GM10248 (cell line): ENCODE results near the gene NHS.

Source experiments
- CTCF ChIA-PET: fragments of 300-600 bp; sonication (Branson Sonifier 250); formaldehyde crosslinking; extraction: SDS; loops from one replicate; lab custom pipeline; 2021; ENCODE audit warnings: antibody characterized with exemption; lab: Yijun Ruan, JAX
- POLR2A ChIA-PET: fragments of 350-650 bp; sonication (Branson Sonifier 250); formaldehyde crosslinking; extraction: SDS; loops from one replicate; lab custom pipeline; 2020; ENCODE audit warnings: antibody characterized with exemption; lab: Yijun Ruan, JAX
- DNase-seq: peaks from one replicate; pipeline ENCODE4 v3.0.0; 2012; ENCODE audit errors: extremely low spot score
- TF ChIP-seq, protein P1 (sequence below): IDR thresholded peaks from 2 replicates; pipeline ENCODE4 v1.5.1; 2012; ENCODE audit warnings: mild to moderate bottlenecking, low read depth; ENCODE audit errors: extremely low read depth, missing control alignments, control extremely low read depth

Gene NHS

DNA sequence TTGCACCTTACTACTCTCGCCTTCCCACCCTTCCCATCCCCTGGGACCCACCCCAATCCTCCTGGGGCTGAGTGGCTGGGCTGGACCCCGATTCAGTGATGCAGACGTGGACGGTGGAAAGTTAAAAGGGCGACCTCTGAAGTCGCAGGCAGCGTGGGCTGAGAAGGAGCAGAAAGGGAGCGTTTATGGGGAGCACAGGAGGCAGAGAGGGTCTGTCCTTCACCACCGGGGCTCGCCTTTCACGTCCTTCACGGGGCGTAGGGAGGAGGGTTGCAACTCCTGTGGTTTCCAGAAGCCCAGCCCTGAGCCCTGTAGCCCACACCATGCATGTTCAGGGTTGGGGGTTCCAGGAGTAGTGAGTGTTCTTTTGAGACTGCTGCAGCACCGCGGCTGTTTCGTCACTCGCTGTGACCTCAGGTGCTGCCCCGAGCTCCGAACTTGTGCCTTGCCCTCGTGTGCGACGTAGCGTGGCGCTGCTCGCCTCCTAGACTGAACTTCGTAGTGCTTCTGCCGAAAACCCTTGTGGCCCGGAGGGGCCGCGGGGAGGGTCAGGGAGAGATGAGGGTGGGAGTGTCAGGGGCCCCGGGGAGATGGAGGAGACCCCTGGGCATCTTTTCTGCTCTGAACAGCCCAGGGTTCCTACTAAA is 1.6 kb downstream of the NHS start:
- TF ChIP-seq, protein P1, sequence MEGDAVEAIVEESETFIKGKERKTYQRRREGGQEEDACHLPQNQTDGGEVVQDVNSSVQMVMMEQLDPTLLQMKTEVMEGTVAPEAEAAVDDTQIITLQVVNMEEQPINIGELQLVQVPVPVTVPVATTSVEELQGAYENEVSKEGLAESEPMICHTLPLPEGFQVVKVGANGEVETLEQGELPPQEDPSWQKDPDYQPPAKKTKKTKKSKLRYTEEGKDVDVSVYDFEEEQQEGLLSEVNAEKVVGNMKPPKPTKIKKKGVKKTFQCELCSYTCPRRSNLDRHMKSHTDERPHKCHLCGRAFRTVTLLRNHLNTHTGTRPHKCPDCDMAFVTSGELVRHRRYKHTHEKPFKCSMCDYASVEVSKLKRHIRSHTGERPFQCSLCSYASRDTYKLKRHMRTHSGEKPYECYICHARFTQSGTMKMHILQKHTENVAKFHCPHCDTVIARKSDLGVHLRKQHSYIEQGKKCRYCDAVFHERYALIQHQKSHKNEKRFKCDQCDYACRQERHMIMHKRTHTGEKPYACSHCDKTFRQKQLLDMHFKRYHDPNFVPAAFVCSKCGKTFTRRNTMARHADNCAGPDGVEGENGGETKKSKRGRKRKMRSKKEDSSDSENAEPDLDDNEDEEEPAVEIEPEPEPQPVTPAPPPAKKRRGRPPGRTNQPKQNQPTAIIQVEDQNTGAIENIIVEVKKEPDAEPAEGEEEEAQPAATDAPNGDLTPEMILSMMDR: no peak
- ChIA-PET POLR2A (no interaction called here), CTCF (no interaction called here)
- no peak for DNase-seq

DNA sequence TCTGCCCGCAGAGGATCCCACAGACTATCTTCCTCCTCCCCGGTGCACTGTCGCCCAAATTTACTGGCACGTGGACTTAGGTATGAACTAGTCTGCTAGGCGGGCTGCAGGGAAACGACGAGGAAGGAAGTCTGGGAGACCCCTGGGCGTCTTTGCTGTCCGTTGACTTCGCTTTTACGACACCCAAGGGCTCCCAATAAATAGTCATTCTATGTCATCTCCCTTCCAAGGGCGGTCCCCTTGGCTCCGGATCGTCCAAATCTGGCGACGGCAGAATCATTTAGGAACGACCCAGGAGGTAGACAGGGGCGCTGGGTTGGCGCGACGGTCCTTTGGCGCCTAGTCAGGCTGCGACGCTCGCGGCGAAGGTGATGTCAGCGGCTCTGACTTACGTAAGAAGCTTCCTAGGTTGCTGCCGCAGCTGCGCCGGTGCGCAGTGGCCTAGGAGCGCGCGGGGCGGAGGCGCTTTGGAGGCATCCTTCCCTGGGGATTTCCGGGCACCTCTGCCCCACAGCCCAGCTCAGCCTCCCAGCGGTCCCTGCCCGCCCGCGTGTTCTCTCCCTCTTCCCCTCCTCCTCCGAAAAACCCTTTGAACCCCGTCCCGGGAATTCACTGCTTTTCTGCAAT is 2.2 kb downstream of the NHS start:
- no peak for DNase-seq
- ChIA-PET POLR2A (no interaction called here), CTCF (no interaction called here)
- TF ChIP-seq, protein P1: no peak

DNA sequence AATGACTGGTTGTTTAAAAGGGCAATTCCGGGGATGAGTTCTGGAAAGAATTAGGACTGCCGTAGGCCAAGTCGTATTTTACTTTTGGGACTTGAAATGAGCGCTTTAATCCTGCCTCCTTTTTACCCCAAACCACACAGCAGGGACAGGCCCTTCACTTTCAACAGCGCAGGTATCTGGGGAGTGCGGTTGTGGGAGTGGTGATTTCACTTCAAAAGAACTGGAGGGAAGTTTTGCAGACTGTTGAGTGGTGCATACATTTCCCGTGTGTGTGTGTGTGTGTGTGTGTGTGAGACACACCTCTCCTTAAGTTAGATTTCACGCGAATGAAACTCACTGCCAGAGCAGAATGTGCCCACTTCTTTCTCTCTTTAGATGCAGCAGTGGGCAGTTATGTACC is 2.8 kb downstream of the NHS start:
- no peak for DNase-seq
- POLR2A ChIA-PET: no interaction called here

DNA sequence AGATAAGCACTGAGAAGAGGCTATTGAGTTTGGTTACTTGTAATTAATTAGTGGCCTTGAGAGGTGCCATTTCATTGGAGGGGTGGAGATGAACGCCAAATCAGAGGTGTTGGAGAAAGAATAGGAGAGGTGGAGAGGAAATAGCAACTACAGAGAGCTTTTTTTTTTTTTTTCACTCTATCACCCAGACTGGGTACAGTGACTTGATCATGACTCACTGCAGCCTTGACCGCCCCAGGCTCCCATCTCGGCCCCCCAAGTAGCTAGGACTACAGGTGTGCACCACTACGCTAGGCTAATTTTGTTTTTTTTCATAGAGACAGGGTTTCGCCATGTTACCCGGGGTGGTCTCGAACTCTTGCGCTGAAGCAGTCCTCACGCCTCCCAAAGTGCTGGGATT is 5.2 kb downstream of the NHS start:
- ChIA-PET POLR2A (no interaction called here), CTCF (no interaction called here)
- TF ChIP-seq, protein P1: no peak
- DNase-seq: no peak

More for the DNA sequence above, 2.8 kb downstream of the NHS start:
- CTCF ChIA-PET: no interaction called here
- TF ChIP-seq, protein P1: no peak

DNA sequence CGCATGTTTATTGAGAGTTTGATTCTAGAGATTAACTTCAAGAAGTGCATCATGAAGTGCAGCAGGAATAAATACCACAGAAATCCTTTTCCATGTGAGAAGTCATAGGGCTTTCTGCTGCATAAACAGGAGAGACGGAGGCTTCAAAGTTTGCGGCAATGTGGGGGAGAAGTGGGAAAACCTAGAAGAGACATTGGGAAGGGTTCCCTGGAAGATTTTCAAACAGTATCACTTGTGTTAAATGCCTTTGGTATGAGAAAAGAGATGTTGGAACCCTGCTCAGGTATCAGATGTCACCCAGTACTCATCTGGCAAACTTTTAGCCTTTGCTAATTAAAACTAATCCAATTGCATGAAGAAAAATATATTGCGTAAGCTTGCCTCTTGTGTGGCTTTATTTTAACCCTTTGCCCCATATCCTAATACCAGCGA is 15.4 kb downstream of the NHS start:
- DNase-seq: no peak
- TF ChIP-seq, protein P1: no peak
- ChIA-PET POLR2A (no interaction called here), CTCF (no interaction called here)

DNA sequence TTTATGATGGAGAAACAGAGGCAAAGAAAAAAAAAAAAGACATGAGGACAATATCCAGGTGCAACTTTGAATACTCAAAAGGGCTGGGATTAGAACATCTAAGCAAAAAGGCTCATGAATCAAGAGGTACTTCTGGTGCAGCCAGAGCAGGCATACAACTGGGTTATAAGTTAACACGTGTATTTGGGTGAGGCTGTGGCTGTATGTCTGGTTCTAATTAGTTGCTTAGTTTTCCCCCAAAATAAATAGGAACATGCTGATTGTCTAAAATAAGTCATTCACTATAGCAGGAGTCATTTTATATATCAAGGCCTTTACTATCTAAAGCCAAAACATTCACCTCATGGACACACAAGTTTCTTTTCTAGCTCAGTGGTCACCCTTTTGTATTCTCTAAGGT is 20.2 kb downstream of the NHS start:
- POLR2A ChIA-PET: no interaction called here
- no peak for DNase-seq
- CTCF ChIA-PET: no interaction called here
- TF ChIP-seq, protein P1: no peak
